ENCODE results near the gene HAGH. TPM values are rescaled to one million over a fixed set of nuclear protein-coding genes. Genes with fewer than 3 reads are reported as not detected.

The HAGH gene
- total and polyA plus RNA-seq, 12 donors, result 115 to 179 (median 161) TPM

GRCh38 chr16:1851793-1852192 lies 25.2 kb upstream of the HAGH start:
- ATAC-seq (no peak), DNase-seq (no peak)
- TF ChIP-seq CTCF (IDR thresholded peaks at IDR 0.05), result no peak
- Histone ChIP-seq H3K27me3 (peaks cover 0 to 39% (median under 1%) of the 10 kb centered on the region in 7 donors), H3K4me1 (no peaks in the 10 kb centered on the region), H3K27ac (no peak overlapping the region), H3K4me3 (no peak overlapping the region), H3K36me3 (no peaks in the 10 kb centered on the region), H3K9me3 (no peaks in the 10 kb centered on the region)
- WGBS, 2 donors, result 61 to 75% methylated on average over 4 of the region's 4 CpGs
- intact Hi-C loops (cut with DNase I), result no loop called here

- no peak for TF ChIP-seq CTCF (IDR thresholded peaks at IDR 0.05)
- ATAC-seq (no peak), DNase-seq (no peak)
- H3K4me1 ChIP-seq, result no peaks in the 10 kb centered on the region
- intact Hi-C loops (cut with DNase I), result no loop called here
- H3K27me3 ChIP-seq, result peaks cover 0 to 38% (median 0%) of the 10 kb centered on the region in 7 donors
- H3K9me3 ChIP-seq, result no peaks in the 10 kb centered on the region
- 74 to 77% methylated on average over 7 of the region's 7 CpGs for WGBS, 2 donors
- H3K4me3 ChIP-seq, result no peak overlapping the region
- H3K36me3 ChIP-seq, result no peaks in the 10 kb centered on the region
- H3K27ac ChIP-seq, result no peak overlapping the region
Observed at GRCh38 chr16:1850981-1851380, 24.4 kb upstream of the HAGH start.

GRCh38 chr16:1846416-1846815 lies 19.8 kb upstream of the HAGH start:
- TF ChIP-seq CTCF (IDR thresholded peaks at IDR 0.05), result no peak
- 71 to 74% methylated on average over 1 of the region's 1 CpG for whole genome bisulfite sequencing, 2 donors
- intact Hi-C loops (cut with DNase I), result no loop called here

GRCh38 chr16:1845985-1846384 lies 19.4 kb upstream of the HAGH start:
- no peaks in the 10 kb centered on the region for H3K4me1 ChIP-seq

More at GRCh38 chr16:1846416-1846815, 19.8 kb upstream of the HAGH start:
- no peak overlapping the region for H3K27ac ChIP-seq
- no peaks in the 10 kb centered on the region for H3K9me3 ChIP-seq
- no peak overlapping the region for H3K4me3 ChIP-seq
- H3K27me3 ChIP-seq, result peaks cover 0 to 16% (median 0%) of the 10 kb centered on the region in 7 donors
- no peaks in the 10 kb centered on the region for H3K36me3 ChIP-seq
- H3K4me1 ChIP-seq, result no peaks in the 10 kb centered on the region
- DNase-seq (no peak), ATAC-seq (no peak)

More at GRCh38 chr16:1845985-1846384, 19.4 kb upstream of the HAGH start:
- intact Hi-C loops (cut with DNase I), result no loop called here
- Histone ChIP-seq H3K27ac (no peak overlapping the region), H3K4me3 (no peak overlapping the region), H3K9me3 (no peaks in the 10 kb centered on the region), H3K36me3 (no peaks in the 10 kb centered on the region), H3K27me3 (peaks cover 0 to 16% (median 0%) of the 10 kb centered on the region in 7 donors)
- DNase-seq (no peak), ATAC-seq (no peak)
- no peak for TF ChIP-seq CTCF (IDR thresholded peaks at IDR 0.05)
- 34 to 44% methylated on average over 4 of the region's 4 CpGs for WGBS, 2 donors
